Osteoblast (primary cell): ENCODE data around the gene ADAMTS9. TPM values are rescaled to one million over a fixed set of nuclear protein-coding genes. Genes with fewer than 3 reads are reported as not detected.

Source experiments
- DNase-seq: peaks from one replicate; pipeline ENCODE4 v3.0.0; 2011; ENCODE audit warnings: low spot score, mixed read lengths; ENCODE audit not compliant: insufficient read length; ENCODE audit errors: missing footprints
- H2AFZ ChIP-seq: 2 replicates; pipeline ENCODE4 v1.6.0; 2011; ENCODE audit warnings: mild to moderate bottlenecking, low read length
- H3K27ac ChIP-seq: 2 replicates; pipeline ENCODE4 v1.5.1; 2011; ENCODE audit warnings: mild to moderate bottlenecking, low read depth, low read length, moderate library complexity
- H3K27me3 ChIP-seq: 2 replicates; pipeline ENCODE4 v1.6.0; 2012; ENCODE audit warnings: mild to moderate bottlenecking, control low read depth, inconsistent platforms, low read length, moderate library complexity; ENCODE audit not compliant: insufficient read depth
- H3K36me3 ChIP-seq: 2 replicates; pipeline ENCODE4 v1.5.1; 2011; ENCODE audit warnings: mild to moderate bottlenecking, low read length, control low read depth, moderate library complexity; ENCODE audit not compliant: insufficient read depth
- H3K4me1 ChIP-seq: 2 replicates; pipeline ENCODE4 v1.5.1; 2011; ENCODE audit warnings: mild to moderate bottlenecking, low read length, control low read depth, moderate library complexity; ENCODE audit not compliant: insufficient read depth
- H3K4me2 ChIP-seq: 2 replicates; pipeline ENCODE4 v1.6.0; 2011; ENCODE audit warnings: mild to moderate bottlenecking, low read length; ENCODE audit not compliant: insufficient read depth
- H3K4me3 ChIP-seq: fragments of 200-600 bp; sonication (generic); 3 replicates; pipeline ENCODE4 v1.5.1; 2012; ENCODE audit warnings: mild to moderate bottlenecking, low read length, inconsistent platforms; ENCODE audit not compliant: insufficient read depth
- H3K79me2 ChIP-seq: 2 replicates; pipeline ENCODE4 v1.6.0; 2012; ENCODE audit warnings: mild to moderate bottlenecking, low read length, control low read depth, inconsistent platforms; ENCODE audit not compliant: insufficient read depth
- H3K9me3 ChIP-seq: 2 replicates; pipeline ENCODE4 v1.5.1; 2011; ENCODE audit warnings: low read depth, low read length, control low read depth
- H4K20me1 ChIP-seq: 2 replicates; pipeline ENCODE4 v1.6.0; 2012; ENCODE audit warnings: mild to moderate bottlenecking, low read length, control low read depth; ENCODE audit not compliant: insufficient read depth
- CTCF ChIP-seq: IDR thresholded peaks from 2 replicates; pipeline ENCODE4 v1.5.1; 2011; ENCODE audit warnings: mild to moderate bottlenecking, low read depth, low read length, moderate library complexity; ENCODE audit errors: extremely low read depth
- total RNA-seq: library from RNA; depleted of rRNA; stranded (reverse); fragments of >200 nt; gene quantifications from 2 replicates; pipeline ENCODE4 v1.2.3, GENCODE V29; 2012

Gene ADAMTS9
- total RNA-seq, 1 donor, result 4.0 TPM

DNA sequence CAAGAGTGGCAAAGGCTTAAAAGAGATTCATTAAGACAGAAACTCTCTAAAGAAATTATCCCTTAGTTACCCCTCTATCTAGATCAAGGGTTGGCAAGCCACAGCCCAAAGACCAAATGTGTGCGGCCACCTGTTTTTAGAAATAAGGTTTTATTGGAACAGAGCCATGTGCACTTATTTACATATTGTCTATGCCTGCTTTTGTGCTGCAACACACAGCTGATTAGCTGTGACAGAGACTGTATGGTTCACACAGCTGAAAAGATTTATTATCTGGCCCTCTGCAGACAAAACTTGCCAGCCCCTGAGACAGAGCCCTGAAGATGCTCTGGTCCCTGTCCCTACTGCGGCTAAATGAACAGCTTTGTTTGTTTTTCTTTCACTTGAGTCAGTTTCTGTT, 88.1 kb downstream of the ADAMTS9 start:
- no peak for DNase-seq
- H3K9me3 ChIP-seq, result no peaks in the 10 kb centered on the region
- H3K4me2 ChIP-seq, result no peak overlapping the region
- H3K79me2 ChIP-seq, result no peaks in the 10 kb centered on the region
- peaks cover 7% of the 10 kb centered on the region for H3K4me1 ChIP-seq
- H3K36me3 ChIP-seq, result no peaks in the 10 kb centered on the region
- no peak overlapping the region for H2AFZ ChIP-seq
- H4K20me1 ChIP-seq, result no peaks in the 10 kb centered on the region
- no peak overlapping the region for H3K27ac ChIP-seq
- no peaks in the 10 kb centered on the region for H3K27me3 ChIP-seq
- no peak overlapping the region for H3K4me3 ChIP-seq
- no peak for TF ChIP-seq CTCF

DNA sequence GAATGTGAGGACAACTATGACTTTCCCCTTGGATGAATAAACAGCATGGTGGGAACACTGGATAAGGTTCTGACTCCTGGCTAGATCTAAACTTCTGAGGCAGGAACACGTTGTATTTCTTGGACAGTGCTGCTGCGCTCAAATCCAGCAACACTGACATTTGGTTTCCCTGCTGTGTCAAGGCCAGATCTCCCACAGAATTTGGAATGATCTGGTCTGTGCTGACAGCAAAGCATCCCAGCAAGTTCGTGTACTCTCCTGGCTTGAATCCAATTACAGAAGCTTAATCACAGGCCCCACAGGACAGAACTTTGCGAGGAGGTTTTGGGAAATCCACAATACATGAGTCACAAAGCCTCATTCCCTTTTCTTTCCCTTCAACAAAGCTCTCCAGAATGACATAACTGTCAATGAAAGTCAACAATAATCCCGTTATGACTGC, 92.5 kb downstream of the ADAMTS9 start:
- TF ChIP-seq CTCF, result no peak
- Histone ChIP-seq H3K4me2 (no peak overlapping the region), H3K4me3 (no peak overlapping the region)

GRCh38 chr3:64594134-64594533, 93.7 kb downstream of the ADAMTS9 start:
- no peak for DNase-seq
- Histone ChIP-seq H2AFZ (no peak overlapping the region), H3K4me3 (no peak overlapping the region), H3K27me3 (no peaks in the 10 kb centered on the region), H3K4me1 (peaks cover 7% of the 10 kb centered on the region), H3K27ac (no peak overlapping the region), H3K9me3 (no peaks in the 10 kb centered on the region), H3K36me3 (no peaks in the 10 kb centered on the region), H3K4me2 (no peak overlapping the region), H3K79me2 (no peaks in the 10 kb centered on the region), H4K20me1 (no peaks in the 10 kb centered on the region)
- no peak for TF ChIP-seq CTCF

More for the DNA sequence above, 92.5 kb downstream of the ADAMTS9 start:
- no peaks in the 10 kb centered on the region for H4K20me1 ChIP-seq
- DNase-seq, result peak; percentile 34
- no peaks in the 10 kb centered on the region for H3K9me3 ChIP-seq
- H3K27me3 ChIP-seq, result no peaks in the 10 kb centered on the region
- peaks cover 7% of the 10 kb centered on the region for H3K4me1 ChIP-seq
- no peaks in the 10 kb centered on the region for H3K36me3 ChIP-seq
- no peak overlapping the region for H2AFZ ChIP-seq
- no peak overlapping the region for H3K27ac ChIP-seq
- H3K79me2 ChIP-seq, result no peaks in the 10 kb centered on the region

DNA sequence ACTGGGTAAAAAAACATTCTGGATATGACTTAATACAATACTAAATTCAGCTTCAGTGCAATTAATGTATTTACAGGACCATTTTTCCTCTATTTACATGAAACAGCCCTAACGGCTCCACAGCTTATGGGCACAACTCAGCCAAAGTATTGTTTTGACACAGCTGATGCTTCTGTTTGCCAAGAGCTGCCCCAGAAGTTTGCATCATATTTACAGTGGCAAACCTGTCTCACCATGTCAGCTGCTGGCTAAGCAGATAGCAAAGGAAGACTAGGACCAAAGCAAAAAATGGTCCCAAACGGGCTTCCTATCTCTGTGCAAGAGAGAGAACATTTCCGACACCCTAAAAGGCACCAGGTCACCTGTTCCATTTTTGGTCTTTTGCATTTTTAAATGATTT, 94.5 kb downstream of the ADAMTS9 start:
- Histone ChIP-seq H3K36me3 (no peaks in the 10 kb centered on the region), H3K27me3 (no peaks in the 10 kb centered on the region), H3K27ac (no peak overlapping the region), H3K4me2 (no peak overlapping the region), H3K4me3 (no peak overlapping the region), H4K20me1 (no peaks in the 10 kb centered on the region), H3K9me3 (no peaks in the 10 kb centered on the region), H3K79me2 (no peaks in the 10 kb centered on the region), H3K4me1 (peaks cover 7% of the 10 kb centered on the region), H2AFZ (no peak overlapping the region)
- no peak for DNase-seq
- TF ChIP-seq CTCF, result no peak
